GM20000 (cell line): ENCODE results near the gene BCL2.

Experiments used
- DNase-seq: peaks from one replicate; pipeline ENCODE4 v3.0.0; 2012; ENCODE audit warnings: low spot score
- TF ChIP-seq, protein P1 (sequence below): IDR thresholded peaks from 2 replicates; pipeline ENCODE4 v1.5.1; 2012; ENCODE audit warnings: mild to moderate bottlenecking, control low read depth; ENCODE audit errors: extremely low read depth, missing control alignments

The BCL2 gene

DNA sequence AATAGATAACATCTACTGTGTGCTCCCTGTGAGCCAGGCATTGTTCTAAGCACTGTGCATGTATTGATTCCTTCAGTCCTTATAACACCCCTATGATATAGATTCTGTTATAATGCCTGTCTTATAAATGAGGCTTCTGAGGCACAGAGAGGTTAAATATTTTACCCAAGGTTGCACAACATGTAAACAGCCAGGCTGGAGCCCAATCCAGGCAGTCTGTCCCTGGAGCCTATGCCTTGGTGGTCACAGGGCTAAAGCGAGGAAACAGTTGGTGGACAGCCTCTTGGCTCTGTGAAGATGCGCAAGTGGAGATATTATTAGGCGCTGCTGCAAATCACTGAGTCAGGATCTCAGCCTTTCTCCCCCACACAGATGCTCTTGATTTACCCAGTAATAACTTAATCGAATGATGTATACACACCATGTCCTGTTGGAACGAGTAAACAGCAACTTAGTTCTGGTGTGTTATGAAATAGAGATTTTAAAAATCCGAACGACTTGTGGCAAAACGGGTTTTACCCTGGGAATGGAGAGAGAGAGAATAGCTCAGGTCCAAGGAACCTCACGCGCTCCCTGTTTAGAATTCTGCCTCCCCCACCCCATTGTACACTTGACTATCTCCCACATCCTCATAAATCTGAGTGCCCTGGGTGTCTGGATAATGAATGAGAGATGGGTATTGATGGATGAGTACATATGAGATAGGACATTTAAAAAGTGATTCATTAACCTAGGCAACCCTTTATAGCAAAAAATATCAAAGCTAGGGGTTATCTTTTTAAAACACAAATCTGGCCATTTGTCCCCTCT lies 231.9 kb downstream of the BCL2 start:
- no peak for DNase-seq
- TF ChIP-seq, protein P1, sequence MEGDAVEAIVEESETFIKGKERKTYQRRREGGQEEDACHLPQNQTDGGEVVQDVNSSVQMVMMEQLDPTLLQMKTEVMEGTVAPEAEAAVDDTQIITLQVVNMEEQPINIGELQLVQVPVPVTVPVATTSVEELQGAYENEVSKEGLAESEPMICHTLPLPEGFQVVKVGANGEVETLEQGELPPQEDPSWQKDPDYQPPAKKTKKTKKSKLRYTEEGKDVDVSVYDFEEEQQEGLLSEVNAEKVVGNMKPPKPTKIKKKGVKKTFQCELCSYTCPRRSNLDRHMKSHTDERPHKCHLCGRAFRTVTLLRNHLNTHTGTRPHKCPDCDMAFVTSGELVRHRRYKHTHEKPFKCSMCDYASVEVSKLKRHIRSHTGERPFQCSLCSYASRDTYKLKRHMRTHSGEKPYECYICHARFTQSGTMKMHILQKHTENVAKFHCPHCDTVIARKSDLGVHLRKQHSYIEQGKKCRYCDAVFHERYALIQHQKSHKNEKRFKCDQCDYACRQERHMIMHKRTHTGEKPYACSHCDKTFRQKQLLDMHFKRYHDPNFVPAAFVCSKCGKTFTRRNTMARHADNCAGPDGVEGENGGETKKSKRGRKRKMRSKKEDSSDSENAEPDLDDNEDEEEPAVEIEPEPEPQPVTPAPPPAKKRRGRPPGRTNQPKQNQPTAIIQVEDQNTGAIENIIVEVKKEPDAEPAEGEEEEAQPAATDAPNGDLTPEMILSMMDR, result no peak

DNA sequence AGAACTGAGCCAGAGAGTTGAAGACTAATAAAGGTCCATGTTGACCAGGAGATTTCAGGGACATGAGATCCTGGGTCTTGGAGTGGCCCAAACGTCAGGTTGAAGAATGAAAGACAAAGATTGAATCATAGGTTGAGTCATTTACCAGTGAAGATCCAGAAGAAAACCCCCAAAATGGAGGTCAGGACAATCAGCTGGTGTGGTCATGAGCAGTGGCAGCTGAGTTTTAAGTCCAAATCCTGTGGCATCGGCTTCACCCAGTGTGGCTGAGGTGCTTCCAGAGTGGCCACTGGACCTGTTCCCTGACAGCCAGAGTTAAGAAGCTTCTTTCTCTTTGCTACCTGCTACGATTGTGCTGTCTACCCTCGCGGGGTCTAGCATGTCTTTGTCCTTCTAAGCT lies 234.0 kb downstream of the BCL2 start:
- no peak for DNase-seq
- TF ChIP-seq, protein P1, result no peak

DNA sequence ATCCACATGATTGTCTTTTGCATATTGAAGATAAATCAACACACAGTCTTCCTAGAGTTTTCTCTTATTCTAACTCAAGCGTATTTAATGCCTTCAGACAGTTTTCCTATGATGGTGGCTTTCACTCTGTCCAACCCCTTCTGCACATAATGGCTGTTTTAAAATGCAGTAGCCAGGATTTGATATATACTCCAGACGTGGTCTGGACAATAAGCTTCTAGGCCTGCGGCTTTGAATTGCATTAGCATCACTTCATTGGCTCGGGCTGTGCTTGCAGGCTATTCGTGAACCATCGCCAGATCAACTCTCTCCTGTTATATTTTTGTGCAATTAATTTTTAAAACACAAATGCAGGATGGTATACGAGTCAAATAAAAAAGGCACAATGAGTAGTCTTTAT lies 235.3 kb downstream of the BCL2 start:
- TF ChIP-seq, protein P1, result no peak
- DNase-seq, result no peak

DNA sequence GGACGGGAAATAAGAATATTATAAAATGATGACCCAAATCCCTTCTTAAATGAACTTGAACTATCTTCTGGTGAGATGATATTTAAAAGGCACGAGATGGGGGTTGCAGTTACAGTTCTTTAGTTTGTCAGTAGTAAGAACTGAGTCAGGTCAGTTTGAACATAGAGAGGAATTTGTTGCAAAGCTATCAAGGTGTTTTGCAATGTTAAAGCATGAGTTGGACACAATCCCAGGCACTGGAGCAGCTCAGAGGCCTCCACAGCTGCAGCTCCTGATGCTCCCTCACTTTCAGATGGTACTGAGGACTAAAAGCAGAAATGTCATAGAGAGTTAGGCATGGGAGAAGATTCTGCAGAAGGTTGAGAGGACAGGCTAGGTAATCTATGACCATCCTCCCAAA lies 236.0 kb downstream of the BCL2 start:
- no peak for DNase-seq
- TF ChIP-seq, protein P1, result no peak

DNA sequence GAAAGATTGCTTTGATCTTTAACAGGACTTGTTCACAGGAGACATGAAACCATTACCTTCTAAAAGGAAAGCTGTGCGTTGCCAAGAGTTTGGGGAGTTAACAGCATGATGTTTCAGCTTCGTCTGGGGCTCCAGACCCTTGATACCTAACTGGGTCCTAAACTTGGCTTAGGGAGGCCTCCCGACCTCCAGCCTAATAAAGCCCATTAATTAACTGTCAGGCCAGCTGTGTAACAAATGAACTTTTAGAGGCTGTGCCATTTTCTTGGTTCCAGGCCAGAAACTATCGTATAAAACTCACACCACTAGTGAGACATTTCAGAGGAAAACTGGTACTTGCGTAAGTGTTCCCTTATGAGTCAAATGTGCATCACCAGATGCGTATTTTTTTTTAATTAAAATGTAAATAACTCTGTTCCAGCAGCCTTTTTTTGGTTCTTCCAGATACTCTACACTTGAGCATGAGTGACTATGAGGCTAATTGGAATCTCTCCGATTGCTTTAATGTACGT lies 236.5 kb downstream of the BCL2 start:
- DNase-seq, result no peak
- TF ChIP-seq, protein P1, result no peak

DNA sequence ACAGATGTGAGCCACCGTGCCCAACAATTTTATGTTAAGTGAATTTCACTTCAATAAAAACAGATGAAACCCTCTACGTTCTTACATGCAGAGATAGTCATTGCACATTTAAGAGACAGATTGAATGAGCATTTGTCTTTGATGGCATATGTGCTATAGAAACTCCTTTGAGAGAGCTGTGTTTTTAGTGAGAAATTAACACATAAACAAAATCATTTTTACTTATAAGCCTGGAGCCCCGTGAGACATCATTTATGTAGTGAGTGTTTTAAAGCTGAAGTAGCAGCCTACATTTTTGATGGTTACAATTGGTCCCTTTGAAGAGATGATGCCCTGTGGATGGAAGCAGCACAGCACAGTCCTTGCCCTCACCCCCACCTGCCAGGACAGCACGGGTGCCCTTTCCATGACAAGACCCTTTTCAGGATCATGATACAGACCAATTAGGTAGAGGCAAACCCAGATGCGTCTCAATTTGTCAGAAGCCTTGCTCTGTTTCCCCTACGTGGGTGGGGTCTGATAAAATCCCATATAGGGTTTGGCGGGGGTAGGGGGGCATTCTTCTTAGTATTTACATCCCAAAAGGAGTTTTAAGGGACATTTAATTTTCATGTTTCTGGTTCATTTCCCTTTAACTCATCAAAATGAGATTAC lies 237.1 kb downstream of the BCL2 start:
- no peak for DNase-seq
- TF ChIP-seq, protein P1, result no peak

DNA sequence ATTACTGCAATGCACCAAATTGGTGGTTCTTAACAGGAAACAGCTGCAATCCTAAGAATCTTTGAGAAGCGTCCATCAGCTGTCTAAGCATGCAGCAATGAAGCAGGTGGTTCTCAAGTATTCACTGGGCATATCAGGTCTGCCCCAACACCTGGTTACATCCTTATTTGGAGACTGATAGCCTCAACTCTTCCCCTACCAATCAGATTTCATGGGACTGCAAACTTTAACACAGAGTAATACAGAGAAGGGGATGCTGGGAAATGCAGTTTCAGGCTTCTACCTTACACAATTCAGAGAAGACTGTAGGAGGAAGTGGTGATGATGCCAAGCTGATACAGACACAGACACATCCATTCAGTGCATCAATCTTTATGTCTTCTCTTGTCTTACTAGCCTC lies 240.5 kb downstream of the BCL2 start:
- TF ChIP-seq, protein P1, result no peak
- DNase-seq, result no peak
